OCI-LY1 (cell line): Measurements from ENCODE around the gene CAPN10.
"Not testable (repeated sequence)": the region's sequence is repeated elsewhere in the genome, so short reads cannot be mapped to it uniquely, and the experiment has no call there.

ENCODE experiments used
- H2AFZ ChIP-seq: fragments of 200-600 bp; sonication (generic), shearing (Covaris generic); 2 replicates; pipeline ENCODE4 v1.6.0; 2014; ENCODE audit warnings: antibody characterized with exemption, mild to moderate bottlenecking, low read length
- H3F3A ChIP-seq: fragments of 200-600 bp; sonication (generic), shearing (Covaris generic); 2 replicates; pipeline ENCODE4 v1.6.0; 2014; ENCODE audit warnings: mild to moderate bottlenecking, antibody characterized with exemption, low read length, moderate library complexity; ENCODE audit not compliant: insufficient read depth
- H3K27ac ChIP-seq: fragments of 200-600 bp; sonication (generic); 2 replicates; pipeline ENCODE4 v1.5.1; 2014; ENCODE audit warnings: low read length, mixed run types, mild to moderate bottlenecking, low read depth; ENCODE audit not compliant: poor library complexity, severe bottlenecking
- H3K27me3 ChIP-seq: fragments of 200-600 bp; sonication (generic); 2 replicates; pipeline ENCODE4 v1.6.0; 2014; ENCODE audit warnings: antibody characterized with exemption, mild to moderate bottlenecking, low read length, moderate library complexity; ENCODE audit not compliant: insufficient read depth
- H3K36me3 ChIP-seq: fragments of 200-600 bp; sonication (generic); 2 replicates; pipeline ENCODE4 v1.6.1; 2014; ENCODE audit warnings: mild to moderate bottlenecking, antibody characterized with exemption, low read length, moderate library complexity, mixed read lengths; ENCODE audit not compliant: insufficient read depth
- H3K4me1 ChIP-seq: fragments of 200-600 bp; sonication (generic); 2 replicates; pipeline ENCODE4 v1.5.1; 2014; ENCODE audit warnings: mild to moderate bottlenecking, low read length, moderate library complexity; ENCODE audit not compliant: insufficient read depth, severe bottlenecking
- H3K4me2 ChIP-seq: fragments of 200-600 bp; sonication (generic), shearing (Covaris generic); 2 replicates; pipeline ENCODE4 v1.6.1; 2014; ENCODE audit warnings: low read length
- H3K4me3 ChIP-seq: fragments of 200-600 bp; sonication (generic); 2 replicates; pipeline ENCODE4 v1.5.1; 2014; ENCODE audit warnings: low read length, low read depth, mild to moderate bottlenecking, mixed read lengths; ENCODE audit not compliant: poor library complexity, severe bottlenecking
- H3K79me2 ChIP-seq: fragments of 200-600 bp; shearing (Covaris generic); 2 replicates; pipeline ENCODE4 v1.6.1; 2016; ENCODE audit warnings: mixed run types, low read length, mixed read lengths; ENCODE audit not compliant: insufficient read depth
- H3K9ac ChIP-seq: fragments of 200-600 bp; sonication (generic), shearing (Covaris generic); 2 replicates; pipeline ENCODE4 v1.6.1; 2014; ENCODE audit warnings: mild to moderate bottlenecking, low read length, mixed read lengths
- H3K9me2 ChIP-seq: fragments of 200-600 bp; sonication (generic), shearing (Covaris generic); 2 replicates; pipeline ENCODE4 v1.6.1; 2014; ENCODE audit warnings: low read depth, mild to moderate bottlenecking, low read length, mixed read lengths
- H3K9me3 ChIP-seq: fragments of 200-600 bp; shearing (Covaris generic); 2 replicates; pipeline ENCODE4 v1.6.1; 2014; ENCODE audit warnings: low read length, mixed read lengths
- H4K20me1 ChIP-seq: fragments of 200-600 bp; sonication (generic), shearing (Covaris generic); 2 replicates; pipeline ENCODE4 v1.6.0; 2016; ENCODE audit warnings: mild to moderate bottlenecking, low read length; ENCODE audit not compliant: insufficient read depth
- CTCF ChIP-seq: fragments of 200-600 bp; sonication (generic), shearing (Covaris generic); IDR thresholded peaks from 2 replicates; pipeline ENCODE4 v1.5.1; 2017; ENCODE audit warnings: mild to moderate bottlenecking, antibody characterized with exemption, low read length, moderate library complexity, mixed read lengths
- EZH2 ChIP-seq: fragments of 200-600 bp; sonication (generic), shearing (Covaris generic); IDR thresholded peaks from 2 replicates; pipeline ENCODE4 v1.8.0; 2017; ENCODE audit warnings: borderline replicate concordance, mixed run types, mild to moderate bottlenecking, antibody characterized with exemption, low read length, moderate library complexity, mixed read lengths

Gene CAPN10

GRCh38 chr2:240615820-240616547 is 29.4 kb downstream of the CAPN10 start:
- TF ChIP-seq CTCF (no peak), EZH2 (no peak)
- Histone ChIP-seq H3K27me3 (peaks cover 7% of the 10 kb centered on the region; the same call in 1 of the 2 replicates), H2AFZ (no peak overlapping the region), H3K27ac (no peak overlapping the region), H3K79me2 (no peaks in the 10 kb centered on the region), H3K4me2 (no peak overlapping the region), H3K36me3 (no peaks in the 10 kb centered on the region), H3K4me1 (no peaks in the 10 kb centered on the region), H4K20me1 (no peaks in the 10 kb centered on the region), H3F3A (no peaks in the 10 kb centered on the region), H3K4me3 (no peak overlapping the region), H3K9ac (no peak overlapping the region), H3K9me3 (peaks cover 8% of the 10 kb centered on the region; the same call in 1 of the 2 replicates), H3K9me2 (no peaks in the 10 kb centered on the region)

DNA sequence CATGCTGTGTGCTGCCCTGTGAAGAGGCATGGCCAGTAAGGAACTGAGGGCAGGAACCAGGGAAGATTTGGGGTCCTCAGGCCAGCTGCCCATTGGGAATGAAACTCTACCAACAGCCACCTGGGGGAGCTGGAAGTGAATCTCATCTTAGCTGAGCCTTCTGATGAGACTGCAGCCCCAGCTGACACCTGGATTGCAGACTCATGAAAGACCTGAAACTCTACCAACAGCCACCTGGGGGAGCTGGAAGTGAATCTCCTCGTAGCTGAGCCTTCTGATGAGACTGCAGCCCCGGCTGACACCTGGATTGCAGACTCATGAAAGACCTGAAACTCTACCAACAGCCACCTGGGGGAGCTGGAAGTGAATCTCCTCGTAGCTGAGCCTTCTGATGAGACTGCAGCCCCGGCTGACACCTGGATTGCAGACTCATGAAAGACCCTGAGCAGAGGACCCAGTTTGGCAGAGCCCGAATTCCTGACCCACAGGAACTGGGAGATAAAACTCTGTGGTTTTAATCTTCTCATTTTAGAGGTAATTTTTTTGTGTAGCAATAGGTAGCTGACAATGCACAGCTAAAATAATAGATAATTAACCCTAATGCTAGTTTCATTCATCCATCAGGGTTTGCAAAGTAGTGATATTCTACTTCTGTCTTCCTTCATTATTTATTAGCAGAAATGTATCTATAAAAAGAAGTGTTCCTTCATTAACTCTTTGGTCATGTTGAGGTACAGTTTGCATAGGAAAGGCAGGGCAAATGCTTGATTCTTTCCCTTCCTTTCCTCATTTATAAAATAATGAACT is 30.5 kb downstream of the CAPN10 start:
- H3K9me2 ChIP-seq, H3K79me2 ChIP-seq, H3K9me3 ChIP-seq, H2AFZ ChIP-seq, H3K4me1 ChIP-seq, H3K4me3 ChIP-seq, H3K9ac ChIP-seq, H3F3A ChIP-seq, H3K4me2 ChIP-seq, H3K36me3 ChIP-seq, H3K27me3 ChIP-seq, H4K20me1 ChIP-seq, H3K27ac ChIP-seq: not testable (repeated sequence)
- peak; percentile 20; the same call in 1 of the 2 replicates for TF ChIP-seq CTCF

DNA sequence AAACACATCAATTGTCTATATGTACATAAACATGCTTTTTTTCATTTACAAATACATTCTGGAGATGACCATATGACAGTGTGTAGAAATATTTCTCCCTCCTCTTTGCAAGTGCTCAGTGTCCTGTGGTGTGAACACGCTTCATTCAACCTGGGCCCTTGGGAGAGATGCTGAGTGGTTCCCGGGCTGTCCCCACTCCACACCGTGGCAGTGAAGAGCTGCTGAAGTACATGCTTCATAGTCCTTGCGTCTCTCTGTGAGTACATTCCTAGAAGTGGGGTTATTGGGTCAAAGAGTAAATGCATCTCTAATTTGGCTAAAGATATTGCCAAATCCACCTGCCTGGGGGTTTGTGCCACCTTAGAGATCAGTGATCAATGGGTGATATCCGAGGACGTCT is 32.2 kb downstream of the CAPN10 start:
- no peaks in the 10 kb centered on the region for H4K20me1 ChIP-seq
- H3K4me2 ChIP-seq, result no peak overlapping the region
- H3K9me3 ChIP-seq, result peaks cover 8% of the 10 kb centered on the region; the same call in 1 of the 2 replicates
- no peaks in the 10 kb centered on the region for H3K36me3 ChIP-seq
- H3K9ac ChIP-seq, result no peak overlapping the region
- no peaks in the 10 kb centered on the region for H3F3A ChIP-seq
- H2AFZ ChIP-seq, result no peak overlapping the region
- H3K27ac ChIP-seq, result no peak overlapping the region
- TF ChIP-seq EZH2 (no peak), CTCF (no peak)
- no peak overlapping the region for H3K4me3 ChIP-seq
- no peaks in the 10 kb centered on the region for H3K9me2 ChIP-seq
- H3K79me2 ChIP-seq, result no peaks in the 10 kb centered on the region
- peaks cover 7% of the 10 kb centered on the region; the same call in 1 of the 2 replicates for H3K27me3 ChIP-seq
- no peaks in the 10 kb centered on the region for H3K4me1 ChIP-seq
